ENCODE measurements around the gene PLGLB1. TPM values are rescaled to one million over a fixed set of nuclear protein-coding genes. Genes with fewer than 3 reads are reported as not detected.
"Not testable (repeated sequence)": the region's sequence is repeated elsewhere in the genome, so short reads cannot be mapped to it uniquely, and the experiment has no call there.

PLGLB1 gene
- polyA plus RNA-seq, 1 donor (not counting 4 experiments of a cell fraction or from before 2014, with no cell fraction given): 0.38 TPM

DNA sequence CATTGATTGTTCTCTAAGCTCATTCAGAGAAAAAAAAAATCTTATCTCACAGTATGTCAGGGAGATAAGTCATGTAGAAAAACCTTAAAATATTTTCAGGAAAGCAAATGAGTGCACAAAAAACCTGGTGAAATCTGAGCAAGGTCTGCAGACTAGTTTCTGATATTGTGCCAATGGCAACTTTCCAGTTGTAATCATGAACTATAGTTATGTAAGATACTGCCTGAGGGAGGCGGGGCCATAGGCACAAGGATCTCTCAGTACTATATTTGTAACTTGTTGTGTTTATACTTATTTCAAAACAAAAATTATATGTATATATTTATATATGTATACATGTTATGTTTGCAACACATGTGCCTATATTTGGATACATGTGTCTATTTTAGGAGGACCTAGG is 5.2 kb upstream of the PLGLB1 start:
- H3K27ac ChIP-seq (ENCODE audit: control insufficient read depth, insufficient read depth, low read length); H3K27me3 ChIP-seq (ENCODE audit: control insufficient read depth, extremely low read depth, insufficient read depth, low read length); H3K4me1 ChIP-seq (ENCODE audit: control insufficient read depth, extremely low read depth, insufficient read depth, low read length); dilution Hi-C loops (cut with MboI; ENCODE audit: extremely low pct_ligation_motif_present, low sequenced_read_pairs); H3K4me3 ChIP-seq (ENCODE audit: control insufficient read depth in 2 of 3, extremely low read depth in 1 of 3, insufficient read depth in 2 of 3, low read depth in 1 of 3, low read length in 3 of 3); FAIRE-seq; DNase-seq (ENCODE audit: low read depth, low spot score); H3K9ac ChIP-seq (ENCODE audit: control insufficient read depth, extremely low read depth, insufficient read depth, low read length); H3K9me1 ChIP-seq (ENCODE audit: control insufficient read depth, extremely low read depth, insufficient read depth, low read length); H4K20me1 ChIP-seq (ENCODE audit: control insufficient read depth, extremely low read depth, insufficient read depth, low read length); H3K9me3 ChIP-seq (ENCODE audit: control insufficient read depth, low read depth, low read length); H3K4me2 ChIP-seq (ENCODE audit: control insufficient read depth, extremely low read depth, insufficient read depth, low read depth, low read length); H2AFZ ChIP-seq (ENCODE audit: control insufficient read depth, low read length); H3K36me3 ChIP-seq (ENCODE audit: control insufficient read depth in 2 of 2, extremely low read depth in 1 of 2, insufficient read depth in 2 of 2, low read length in 2 of 2); H3K79me2 ChIP-seq (ENCODE audit: control insufficient read depth, insufficient read depth, low read length): not testable (repeated sequence)

DNA sequence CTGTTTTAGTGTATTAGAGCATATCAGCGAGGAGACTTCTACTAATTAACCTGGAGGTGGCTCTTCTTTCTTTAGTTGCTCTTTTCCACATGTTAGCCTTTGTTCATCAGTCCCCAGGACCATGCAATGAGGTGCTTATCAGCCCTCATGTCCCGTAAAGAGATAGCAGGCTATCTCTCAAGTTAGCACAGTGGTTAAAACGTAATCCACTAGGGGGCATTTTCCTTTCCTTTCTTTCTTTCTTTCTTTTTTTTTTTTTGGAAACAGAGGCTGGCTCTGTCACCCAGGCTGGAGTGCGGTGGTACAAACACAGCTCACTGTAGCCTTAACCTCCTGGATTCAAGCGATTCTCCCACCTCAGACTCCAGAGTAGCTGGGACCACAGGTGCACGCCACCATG is 4.3 kb upstream of the PLGLB1 start:
- H3K27me3 ChIP-seq (ENCODE audit: control insufficient read depth, extremely low read depth, insufficient read depth, low read length); H3K79me2 ChIP-seq (ENCODE audit: control insufficient read depth, insufficient read depth, low read length); H4K20me1 ChIP-seq (ENCODE audit: control insufficient read depth, extremely low read depth, insufficient read depth, low read length); H3K27ac ChIP-seq (ENCODE audit: control insufficient read depth, insufficient read depth, low read length); H3K9ac ChIP-seq (ENCODE audit: control insufficient read depth, extremely low read depth, insufficient read depth, low read length); H3K36me3 ChIP-seq (ENCODE audit: control insufficient read depth in 2 of 2, extremely low read depth in 1 of 2, insufficient read depth in 2 of 2, low read length in 2 of 2); H3K9me3 ChIP-seq (ENCODE audit: control insufficient read depth, low read depth, low read length); H3K9me1 ChIP-seq (ENCODE audit: control insufficient read depth, extremely low read depth, insufficient read depth, low read length); H3K4me3 ChIP-seq (ENCODE audit: control insufficient read depth in 2 of 3, extremely low read depth in 1 of 3, insufficient read depth in 2 of 3, low read depth in 1 of 3, low read length in 3 of 3); H3K4me1 ChIP-seq (ENCODE audit: control insufficient read depth, extremely low read depth, insufficient read depth, low read length); H2AFZ ChIP-seq (ENCODE audit: control insufficient read depth, low read length); dilution Hi-C loops (cut with MboI; ENCODE audit: extremely low pct_ligation_motif_present, low sequenced_read_pairs); FAIRE-seq; H3K4me2 ChIP-seq (ENCODE audit: control insufficient read depth, extremely low read depth, insufficient read depth, low read depth, low read length); DNase-seq (ENCODE audit: low read depth, low spot score): not testable (repeated sequence)

DNA sequence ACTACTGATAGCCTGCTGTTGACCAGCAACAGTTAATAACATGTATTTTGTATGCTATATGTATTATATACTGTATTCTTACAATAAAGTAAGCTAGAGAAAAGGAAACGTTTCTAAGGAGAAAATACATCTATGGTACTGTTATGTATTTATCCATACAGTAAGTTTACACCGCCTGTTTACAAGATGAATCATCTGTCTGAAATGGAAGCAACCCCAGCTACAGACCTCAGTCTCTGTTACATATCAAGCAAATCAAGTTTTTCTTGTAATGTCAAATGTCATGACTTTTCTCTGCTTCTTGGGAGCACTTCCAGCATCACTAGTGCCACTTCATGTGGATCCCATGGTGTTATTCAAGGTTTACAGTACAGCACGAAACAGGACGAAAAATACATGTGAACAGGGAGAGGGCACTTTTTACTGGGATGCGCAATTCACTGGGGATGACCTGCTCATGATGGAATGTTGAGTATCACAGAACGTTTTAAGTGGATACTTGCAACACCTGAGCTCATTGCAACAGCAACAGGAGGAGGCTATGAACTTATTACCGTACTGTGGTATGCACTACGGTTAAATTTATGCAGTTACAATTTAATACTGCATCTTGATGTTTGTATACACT is 2.5 kb upstream of the PLGLB1 start:
- H3K9me3 ChIP-seq (ENCODE audit: control insufficient read depth, low read depth, low read length); H3K4me3 ChIP-seq (ENCODE audit: control insufficient read depth in 2 of 3, extremely low read depth in 1 of 3, insufficient read depth in 2 of 3, low read depth in 1 of 3, low read length in 3 of 3); FAIRE-seq; H3K36me3 ChIP-seq (ENCODE audit: control insufficient read depth in 2 of 2, extremely low read depth in 1 of 2, insufficient read depth in 2 of 2, low read length in 2 of 2); H2AFZ ChIP-seq (ENCODE audit: control insufficient read depth, low read length); H3K27ac ChIP-seq (ENCODE audit: control insufficient read depth, insufficient read depth, low read length); H3K9me1 ChIP-seq (ENCODE audit: control insufficient read depth, extremely low read depth, insufficient read depth, low read length); H3K79me2 ChIP-seq (ENCODE audit: control insufficient read depth, insufficient read depth, low read length); H3K9ac ChIP-seq (ENCODE audit: control insufficient read depth, extremely low read depth, insufficient read depth, low read length); H4K20me1 ChIP-seq (ENCODE audit: control insufficient read depth, extremely low read depth, insufficient read depth, low read length); dilution Hi-C loops (cut with MboI; ENCODE audit: extremely low pct_ligation_motif_present, low sequenced_read_pairs); H3K4me2 ChIP-seq (ENCODE audit: control insufficient read depth, extremely low read depth, insufficient read depth, low read depth, low read length); DNase-seq (ENCODE audit: low read depth, low spot score); H3K27me3 ChIP-seq (ENCODE audit: control insufficient read depth, extremely low read depth, insufficient read depth, low read length); H3K4me1 ChIP-seq (ENCODE audit: control insufficient read depth, extremely low read depth, insufficient read depth, low read length): not testable (repeated sequence)

DNA sequence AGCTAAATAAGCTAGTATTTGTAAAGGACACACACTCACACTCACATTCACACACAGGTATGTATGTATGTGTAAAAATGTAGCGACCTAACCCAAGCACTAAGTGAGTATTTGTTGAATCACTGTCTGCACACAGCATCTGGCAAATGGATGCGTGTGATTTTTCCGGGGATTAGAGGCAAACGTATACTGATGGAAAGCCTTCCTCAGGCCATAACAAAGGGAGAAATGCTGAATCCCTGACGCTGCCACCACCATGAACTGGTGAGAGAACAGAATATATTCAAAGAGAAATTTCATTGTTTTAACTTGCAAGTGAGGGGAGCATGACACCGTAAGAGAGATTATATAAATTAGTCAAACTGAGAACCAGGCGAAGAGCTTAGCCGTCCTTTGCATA is 601 bp downstream of the PLGLB1 start:
- dilution Hi-C loops (cut with MboI; ENCODE audit: extremely low pct_ligation_motif_present, low sequenced_read_pairs); H3K79me2 ChIP-seq (ENCODE audit: control insufficient read depth, insufficient read depth, low read length); H2AFZ ChIP-seq (ENCODE audit: control insufficient read depth, low read length); H3K27me3 ChIP-seq (ENCODE audit: control insufficient read depth, extremely low read depth, insufficient read depth, low read length); H3K4me2 ChIP-seq (ENCODE audit: control insufficient read depth, extremely low read depth, insufficient read depth, low read depth, low read length); H3K4me1 ChIP-seq (ENCODE audit: control insufficient read depth, extremely low read depth, insufficient read depth, low read length); H3K9ac ChIP-seq (ENCODE audit: control insufficient read depth, extremely low read depth, insufficient read depth, low read length); FAIRE-seq; H3K9me3 ChIP-seq (ENCODE audit: control insufficient read depth, low read depth, low read length); H3K4me3 ChIP-seq (ENCODE audit: control insufficient read depth in 2 of 3, extremely low read depth in 1 of 3, insufficient read depth in 2 of 3, low read depth in 1 of 3, low read length in 3 of 3); H3K9me1 ChIP-seq (ENCODE audit: control insufficient read depth, extremely low read depth, insufficient read depth, low read length); DNase-seq (ENCODE audit: low read depth, low spot score); H3K36me3 ChIP-seq (ENCODE audit: control insufficient read depth in 2 of 2, extremely low read depth in 1 of 2, insufficient read depth in 2 of 2, low read length in 2 of 2); H3K27ac ChIP-seq (ENCODE audit: control insufficient read depth, insufficient read depth, low read length); H4K20me1 ChIP-seq (ENCODE audit: control insufficient read depth, extremely low read depth, insufficient read depth, low read length): not testable (repeated sequence)

DNA sequence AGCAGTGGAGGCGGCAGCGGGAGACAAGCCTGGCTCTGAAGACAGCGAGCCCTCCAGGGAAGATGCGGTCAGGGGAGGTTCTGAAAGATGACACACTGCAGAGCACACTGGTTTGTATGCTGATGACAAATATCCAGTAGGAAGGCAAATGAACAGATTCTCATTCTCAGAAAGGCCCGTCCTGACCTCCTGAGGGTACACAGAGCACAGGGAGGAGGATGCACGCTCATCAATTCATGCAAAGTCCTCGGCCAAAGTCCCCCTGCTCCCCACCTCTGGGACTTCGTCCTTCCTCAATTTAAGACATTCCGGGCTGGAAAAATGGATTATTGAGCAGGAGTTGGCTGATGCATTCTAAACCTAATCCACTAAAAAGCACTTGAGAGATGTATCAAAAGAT is 2.6 kb downstream of the PLGLB1 start:
- H3K4me1 ChIP-seq (ENCODE audit: control insufficient read depth, extremely low read depth, insufficient read depth, low read length); H3K4me3 ChIP-seq (ENCODE audit: control insufficient read depth in 2 of 3, extremely low read depth in 1 of 3, insufficient read depth in 2 of 3, low read depth in 1 of 3, low read length in 3 of 3); H2AFZ ChIP-seq (ENCODE audit: control insufficient read depth, low read length); H3K9me1 ChIP-seq (ENCODE audit: control insufficient read depth, extremely low read depth, insufficient read depth, low read length); dilution Hi-C loops (cut with MboI; ENCODE audit: extremely low pct_ligation_motif_present, low sequenced_read_pairs); H3K36me3 ChIP-seq (ENCODE audit: control insufficient read depth in 2 of 2, extremely low read depth in 1 of 2, insufficient read depth in 2 of 2, low read length in 2 of 2); H3K4me2 ChIP-seq (ENCODE audit: control insufficient read depth, extremely low read depth, insufficient read depth, low read depth, low read length); H4K20me1 ChIP-seq (ENCODE audit: control insufficient read depth, extremely low read depth, insufficient read depth, low read length); H3K79me2 ChIP-seq (ENCODE audit: control insufficient read depth, insufficient read depth, low read length); H3K27ac ChIP-seq (ENCODE audit: control insufficient read depth, insufficient read depth, low read length); H3K9ac ChIP-seq (ENCODE audit: control insufficient read depth, extremely low read depth, insufficient read depth, low read length); H3K27me3 ChIP-seq (ENCODE audit: control insufficient read depth, extremely low read depth, insufficient read depth, low read length); H3K9me3 ChIP-seq (ENCODE audit: control insufficient read depth, low read depth, low read length); DNase-seq (ENCODE audit: low read depth, low spot score); FAIRE-seq: not testable (repeated sequence)

Data from keratinocyte (primary cell).